DND-41 (cell line): ENCODE data around the gene SPINK6.

ENCODE experiments used
- ATAC-seq: fragments of 200-7000 bp; cut with Tn5 transposase; 3 replicates; pipeline ENCODE4 v1.9.1; 2021; ENCODE audit warnings: low read depth; ENCODE audit not compliant: insufficient read depth
- DNase-seq: peaks from one replicate; pipeline ENCODE4 v3.0.0-alpha.2; 2020
- H2AFZ ChIP-seq: 2 replicates; pipeline ENCODE4 v1.6.0; 2012; ENCODE audit warnings: low read depth, low read length
- H3K27ac ChIP-seq: 2 replicates; pipeline ENCODE4 v1.5.1; 2012; ENCODE audit warnings: low read length, inconsistent platforms
- H3K27me3 ChIP-seq: fragments of 200-600 bp; sonication (generic); 2 replicates; pipeline ENCODE4 v1.6.0; 2012; ENCODE audit warnings: low read length, mild to moderate bottlenecking, inconsistent platforms; ENCODE audit not compliant: insufficient read depth, poor library complexity
- H3K36me3 ChIP-seq: 2 replicates; pipeline ENCODE4 v1.5.1; 2012; ENCODE audit warnings: low read length, inconsistent platforms; ENCODE audit not compliant: insufficient read depth
- H3K4me1 ChIP-seq: 2 replicates; pipeline ENCODE4 v1.5.1; 2012; ENCODE audit warnings: mild to moderate bottlenecking, low read length; ENCODE audit not compliant: insufficient read depth
- H3K4me2 ChIP-seq: 2 replicates; pipeline ENCODE4 v1.6.0; 2012; ENCODE audit warnings: mild to moderate bottlenecking, moderate library complexity, low read length, inconsistent platforms; ENCODE audit not compliant: insufficient read depth
- H3K4me3 ChIP-seq, 2 experiments: fragments of 200-600 bp in 1 of 2; shearing (Covaris generic) in 1 of 2; 2 replicates each; pipeline ENCODE4 v1.5.1; 2012 to 2016; ENCODE audit warnings: inconsistent platforms in 2 of 2, low read length in 2 of 2, mild to moderate bottlenecking in 2 of 2, low read depth in 1 of 2, moderate library complexity in 1 of 2
- H3K79me2 ChIP-seq: 2 replicates; pipeline ENCODE4 v1.6.0; 2012; ENCODE audit warnings: low read length, inconsistent platforms; ENCODE audit not compliant: insufficient read depth
- H3K9ac ChIP-seq: 2 replicates; pipeline ENCODE4 v1.6.0; 2012; ENCODE audit warnings: low read depth, mild to moderate bottlenecking, inconsistent platforms, low read length, moderate library complexity
- H3K9me3 ChIP-seq: 2 replicates; pipeline ENCODE4 v1.5.1; 2012; ENCODE audit warnings: low read length, moderate library complexity, mild to moderate bottlenecking, inconsistent platforms; ENCODE audit not compliant: insufficient read depth, severe bottlenecking
- H4K20me1 ChIP-seq: 2 replicates; pipeline ENCODE4 v1.6.0; 2012; ENCODE audit warnings: low read length; ENCODE audit not compliant: insufficient read depth
- EZH2 ChIP-seq: IDR thresholded peaks from 3 replicates; pipeline ENCODE4 v1.6.1; 2012; ENCODE audit warnings: borderline replicate concordance, low read depth, mild to moderate bottlenecking, moderate library complexity, low read length, inconsistent platforms; ENCODE audit not compliant: severe bottlenecking
- TF ChIP-seq, protein P1 (sequence below): IDR thresholded peaks from 2 replicates; pipeline ENCODE4 v1.5.1; 2012; ENCODE audit warnings: borderline replicate concordance, low read length, moderate library complexity, mild to moderate bottlenecking; ENCODE audit not compliant: poor library complexity, severe bottlenecking; ENCODE audit errors: extremely low read depth

Gene SPINK6

GRCh38 chr5:148176480-148176879 is 26.4 kb upstream of the SPINK6 start:
- Histone ChIP-seq H3K27me3 (no peaks in the 10 kb centered on the region), H3K4me2 (no peak overlapping the region), H3K4me3 (no peak overlapping the region), H3K9ac (no peak overlapping the region), H3K27ac (no peak overlapping the region), H2AFZ (no peak overlapping the region), H3K4me1 (no peaks in the 10 kb centered on the region), H3K79me2 (no peaks in the 10 kb centered on the region), H3K9me3 (no peaks in the 10 kb centered on the region), H3K36me3 (no peaks in the 10 kb centered on the region), H4K20me1 (no peaks in the 10 kb centered on the region)
- ATAC-seq, result no peak
- no peak for DNase-seq
- TF ChIP-seq, protein P1, sequence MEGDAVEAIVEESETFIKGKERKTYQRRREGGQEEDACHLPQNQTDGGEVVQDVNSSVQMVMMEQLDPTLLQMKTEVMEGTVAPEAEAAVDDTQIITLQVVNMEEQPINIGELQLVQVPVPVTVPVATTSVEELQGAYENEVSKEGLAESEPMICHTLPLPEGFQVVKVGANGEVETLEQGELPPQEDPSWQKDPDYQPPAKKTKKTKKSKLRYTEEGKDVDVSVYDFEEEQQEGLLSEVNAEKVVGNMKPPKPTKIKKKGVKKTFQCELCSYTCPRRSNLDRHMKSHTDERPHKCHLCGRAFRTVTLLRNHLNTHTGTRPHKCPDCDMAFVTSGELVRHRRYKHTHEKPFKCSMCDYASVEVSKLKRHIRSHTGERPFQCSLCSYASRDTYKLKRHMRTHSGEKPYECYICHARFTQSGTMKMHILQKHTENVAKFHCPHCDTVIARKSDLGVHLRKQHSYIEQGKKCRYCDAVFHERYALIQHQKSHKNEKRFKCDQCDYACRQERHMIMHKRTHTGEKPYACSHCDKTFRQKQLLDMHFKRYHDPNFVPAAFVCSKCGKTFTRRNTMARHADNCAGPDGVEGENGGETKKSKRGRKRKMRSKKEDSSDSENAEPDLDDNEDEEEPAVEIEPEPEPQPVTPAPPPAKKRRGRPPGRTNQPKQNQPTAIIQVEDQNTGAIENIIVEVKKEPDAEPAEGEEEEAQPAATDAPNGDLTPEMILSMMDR, result no peak
- no peak for TF ChIP-seq EZH2

- Histone ChIP-seq H3K79me2 (no peaks in the 10 kb centered on the region), H3K4me2 (no peak overlapping the region), H2AFZ (no peak overlapping the region), H4K20me1 (no peaks in the 10 kb centered on the region), H3K27me3 (no peaks in the 10 kb centered on the region), H3K36me3 (no peaks in the 10 kb centered on the region), H3K4me1 (no peaks in the 10 kb centered on the region), H3K27ac (no peak overlapping the region), H3K4me3 (no peak overlapping the region), H3K9ac (no peak overlapping the region), H3K9me3 (no peaks in the 10 kb centered on the region)
- DNase-seq (no peak), ATAC-seq (no peak)
- TF ChIP-seq, protein P1, result no peak
- TF ChIP-seq EZH2, result no peak
These were observed 25.6 kb upstream of the SPINK6 start for GRCh38 chr5:148177207-148177606.

GRCh38 chr5:148179234-148179824 is 23.5 kb upstream of the SPINK6 start:
- ATAC-seq (peak; percentile 52; the same call in 1 of the 3 replicates), DNase-seq (no peak)
- Histone ChIP-seq H3K4me1 (no peaks in the 10 kb centered on the region), H3K9me3 (no peaks in the 10 kb centered on the region), H3K9ac (no peak overlapping the region), H3K36me3 (no peaks in the 10 kb centered on the region), H3K79me2 (no peaks in the 10 kb centered on the region), H3K4me2 (no peak overlapping the region), H3K27me3 (no peaks in the 10 kb centered on the region), H3K4me3 (no peak overlapping the region), H2AFZ (no peak overlapping the region), H3K27ac (no peak overlapping the region), H4K20me1 (no peaks in the 10 kb centered on the region)
- TF ChIP-seq EZH2, result no peak
- TF ChIP-seq, protein P1, result peak; percentile 80
